Neural crest cell (in vitro differentiated cells): Measurements from ENCODE around the gene FNBP1L. TPM values are rescaled to one million over a fixed set of nuclear protein-coding genes. Genes with fewer than 3 reads are reported as not detected.

ENCODE experiments used
- DNase-seq: peaks from one replicate; pipeline ENCODE4 v3.0.0; 2021; ENCODE audit warnings: low read depth, mixed read lengths, low spot score
- H3K27ac Mint-ChIP-seq: one replicate; pipeline ENCODE4 v1.8.0; 2021; ENCODE audit warnings: mild to moderate bottlenecking, mixed read lengths; ENCODE audit not compliant: unreplicated experiment
- H3K27me3 Mint-ChIP-seq: 2 replicates; pipeline ENCODE4 v1.8.0; 2021; ENCODE audit warnings: low read depth, mild to moderate bottlenecking, mixed read lengths
- H3K36me3 Mint-ChIP-seq: 2 replicates; pipeline ENCODE4 v1.8.0; 2021; ENCODE audit warnings: low read depth, mild to moderate bottlenecking, mixed read lengths
- H3K4me1 Mint-ChIP-seq: 2 replicates; pipeline ENCODE4 v1.8.0; 2021; ENCODE audit warnings: mixed read lengths
- H3K4me3 Mint-ChIP-seq: one replicate; pipeline ENCODE4 v1.8.0; 2021; ENCODE audit warnings: mild to moderate bottlenecking, mixed read lengths
- H3K9me3 Mint-ChIP-seq: 2 replicates; pipeline ENCODE4 v1.8.0; 2021; ENCODE audit warnings: mixed read lengths
- total RNA-seq: library from RNA; stranded (reverse); gene quantifications from 2 replicates; pipeline ENCODE4 v1.2.1, GENCODE V29; 2021
- TF ChIP-seq, protein P1 (sequence below): fragments of 200-600 bp; sonication (generic); conservative IDR thresholded peaks from 2 replicates; pipeline ENCODE4 v1.5.0; 2021; ENCODE audit warnings: antibody characterized with exemption, mild to moderate bottlenecking

FNBP1L gene
- total RNA-seq, 1 donor from 2014 or later = 60.9 TPM

DNA sequence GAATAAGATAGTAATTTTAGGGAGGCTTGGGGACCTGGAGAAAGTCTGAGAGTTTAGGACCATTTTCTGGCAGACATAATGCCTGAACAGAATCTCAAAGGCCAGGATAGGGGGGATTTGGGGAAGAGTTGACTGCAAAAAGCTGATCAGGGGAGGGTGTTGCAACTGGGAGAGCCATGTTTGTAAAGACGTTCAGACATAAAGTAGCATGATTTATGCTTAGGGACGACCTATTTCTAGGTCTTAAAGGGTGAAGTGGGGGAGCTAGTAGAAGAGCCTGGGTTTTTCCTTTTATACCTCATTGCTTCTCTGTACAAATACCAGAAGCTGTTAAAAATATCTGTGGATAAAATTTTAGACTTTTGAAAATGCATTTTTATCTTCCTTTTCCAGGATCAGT is 51.2 kb downstream of the FNBP1L start:
- Mint-ChIP-seq H3K4me3 (no peak overlapping the region), H3K27me3 (no peaks in the 10 kb centered on the region), H3K4me1 (peaks cover 4% of the 10 kb centered on the region), H3K36me3 (peaks cover 13% of the 10 kb centered on the region), H3K9me3 (peaks cover 8% of the 10 kb centered on the region), H3K27ac (no peak overlapping the region)
- TF ChIP-seq, protein P1, sequence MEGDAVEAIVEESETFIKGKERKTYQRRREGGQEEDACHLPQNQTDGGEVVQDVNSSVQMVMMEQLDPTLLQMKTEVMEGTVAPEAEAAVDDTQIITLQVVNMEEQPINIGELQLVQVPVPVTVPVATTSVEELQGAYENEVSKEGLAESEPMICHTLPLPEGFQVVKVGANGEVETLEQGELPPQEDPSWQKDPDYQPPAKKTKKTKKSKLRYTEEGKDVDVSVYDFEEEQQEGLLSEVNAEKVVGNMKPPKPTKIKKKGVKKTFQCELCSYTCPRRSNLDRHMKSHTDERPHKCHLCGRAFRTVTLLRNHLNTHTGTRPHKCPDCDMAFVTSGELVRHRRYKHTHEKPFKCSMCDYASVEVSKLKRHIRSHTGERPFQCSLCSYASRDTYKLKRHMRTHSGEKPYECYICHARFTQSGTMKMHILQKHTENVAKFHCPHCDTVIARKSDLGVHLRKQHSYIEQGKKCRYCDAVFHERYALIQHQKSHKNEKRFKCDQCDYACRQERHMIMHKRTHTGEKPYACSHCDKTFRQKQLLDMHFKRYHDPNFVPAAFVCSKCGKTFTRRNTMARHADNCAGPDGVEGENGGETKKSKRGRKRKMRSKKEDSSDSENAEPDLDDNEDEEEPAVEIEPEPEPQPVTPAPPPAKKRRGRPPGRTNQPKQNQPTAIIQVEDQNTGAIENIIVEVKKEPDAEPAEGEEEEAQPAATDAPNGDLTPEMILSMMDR = no peak
- no peak for DNase-seq

DNA sequence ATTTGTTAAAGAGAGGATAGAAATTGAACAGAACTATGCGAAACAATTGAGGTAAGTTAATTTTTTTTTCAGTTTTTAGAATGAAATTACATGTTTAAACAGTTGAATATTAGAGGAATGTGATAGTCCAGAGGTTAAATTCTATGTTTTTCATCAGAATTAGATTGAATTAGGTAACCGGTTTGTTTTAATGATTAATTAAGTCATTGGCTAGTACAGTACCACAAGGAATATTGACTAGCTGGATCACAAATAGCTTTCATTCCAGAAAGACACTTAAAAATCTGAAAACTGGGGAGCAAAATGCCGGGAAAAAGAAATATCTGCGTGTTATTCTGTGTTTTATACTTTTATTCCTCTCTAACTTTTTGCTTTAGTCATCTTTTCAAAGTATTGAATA is 51.6 kb downstream of the FNBP1L start:
- Mint-ChIP-seq H3K27ac (no peak overlapping the region), H3K4me3 (no peak overlapping the region), H3K9me3 (peaks cover 8% of the 10 kb centered on the region), H3K27me3 (no peaks in the 10 kb centered on the region), H3K36me3 (peaks cover 15% of the 10 kb centered on the region), H3K4me1 (peaks cover 8% of the 10 kb centered on the region)
- DNase-seq = no peak
- TF ChIP-seq, protein P1 = no peak

DNA sequence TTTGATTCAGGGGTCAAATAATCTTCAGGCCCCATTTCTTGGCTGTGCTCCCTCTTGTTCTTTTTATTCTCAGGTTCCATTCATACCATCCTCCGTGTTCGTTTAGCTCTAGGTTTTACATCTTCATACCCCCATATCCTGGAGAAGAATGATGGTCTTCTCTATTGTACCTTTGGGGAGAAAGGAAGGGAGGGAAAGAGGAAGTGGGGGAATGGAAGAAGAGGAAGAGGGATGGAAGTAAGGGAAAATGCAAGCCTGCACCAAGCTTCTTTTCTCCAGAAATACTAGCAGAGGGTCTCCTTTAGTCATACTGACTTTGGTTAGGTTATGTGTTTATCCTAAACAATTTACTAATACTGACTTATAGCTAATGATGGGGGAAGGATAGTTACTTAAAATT is 52.4 kb downstream of the FNBP1L start:
- H3K27ac Mint-ChIP-seq = no peak overlapping the region
- peaks cover under 1% of the 10 kb centered on the region for H3K9me3 Mint-ChIP-seq
- H3K4me3 Mint-ChIP-seq = no peak overlapping the region
- DNase-seq = no peak
- peaks cover 11% of the 10 kb centered on the region for H3K4me1 Mint-ChIP-seq
- peaks cover 14% of the 10 kb centered on the region for H3K36me3 Mint-ChIP-seq
- TF ChIP-seq, protein P1 = no peak
- no peaks in the 10 kb centered on the region for H3K27me3 Mint-ChIP-seq

DNA sequence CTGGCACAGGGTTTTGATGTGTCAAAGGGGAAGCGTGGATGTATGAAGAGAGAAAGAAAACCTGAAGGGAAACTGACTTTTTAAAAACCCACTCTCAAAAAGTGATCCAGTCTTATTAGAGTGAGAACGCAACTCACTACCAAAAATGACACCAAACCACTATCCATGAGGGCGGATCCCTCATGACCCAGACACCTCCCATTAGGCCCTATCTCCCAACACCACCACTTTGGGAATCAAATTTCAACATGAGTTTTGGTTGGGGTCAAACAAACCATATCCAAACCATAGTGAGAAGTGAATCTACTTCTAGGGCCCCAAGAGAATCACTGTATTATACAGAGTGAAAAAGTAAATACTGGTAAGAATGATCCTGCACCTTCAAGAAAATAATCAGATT is 53.5 kb downstream of the FNBP1L start:
- no peak for DNase-seq
- Mint-ChIP-seq H3K9me3 (no peaks in the 10 kb centered on the region), H3K27me3 (no peaks in the 10 kb centered on the region), H3K27ac (no peak overlapping the region), H3K4me1 (peaks cover 11% of the 10 kb centered on the region), H3K36me3 (peaks cover 16% of the 10 kb centered on the region), H3K4me3 (no peak overlapping the region)
- TF ChIP-seq, protein P1 = no peak

DNA sequence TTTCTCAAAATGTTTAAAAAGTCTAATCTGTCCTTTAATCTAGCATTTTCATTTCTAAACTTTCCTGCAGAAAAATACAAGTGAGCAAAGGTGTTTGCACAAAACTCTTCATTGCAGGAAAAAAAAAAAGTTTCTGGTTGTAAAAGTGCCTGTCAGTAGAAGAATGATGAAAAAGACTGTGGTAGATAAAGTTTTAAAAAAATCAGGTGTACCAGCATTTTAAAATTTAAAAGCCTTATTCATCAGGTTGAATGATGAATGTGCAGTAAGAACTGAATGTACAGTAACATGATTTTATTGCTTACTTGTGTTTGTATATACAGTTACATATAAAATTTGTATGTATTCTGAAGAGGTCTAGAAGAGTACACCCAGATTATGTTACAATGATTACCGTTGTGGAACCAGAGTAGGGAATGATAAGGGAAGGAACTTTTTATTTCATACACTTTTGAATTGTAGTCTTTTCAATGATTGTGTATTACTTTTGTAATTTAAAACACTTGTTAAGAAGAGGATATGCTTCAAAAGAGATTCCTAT is 54.0 kb downstream of the FNBP1L start:
- Mint-ChIP-seq H3K9me3 (no peaks in the 10 kb centered on the region), H3K27me3 (no peaks in the 10 kb centered on the region), H3K4me1 (peaks cover 11% of the 10 kb centered on the region), H3K36me3 (peaks cover 16% of the 10 kb centered on the region), H3K4me3 (no peak overlapping the region), H3K27ac (no peak overlapping the region)
- no peak for DNase-seq
- TF ChIP-seq, protein P1 = no peak
